ENCODE data around the gene TIMD4.

DNA sequence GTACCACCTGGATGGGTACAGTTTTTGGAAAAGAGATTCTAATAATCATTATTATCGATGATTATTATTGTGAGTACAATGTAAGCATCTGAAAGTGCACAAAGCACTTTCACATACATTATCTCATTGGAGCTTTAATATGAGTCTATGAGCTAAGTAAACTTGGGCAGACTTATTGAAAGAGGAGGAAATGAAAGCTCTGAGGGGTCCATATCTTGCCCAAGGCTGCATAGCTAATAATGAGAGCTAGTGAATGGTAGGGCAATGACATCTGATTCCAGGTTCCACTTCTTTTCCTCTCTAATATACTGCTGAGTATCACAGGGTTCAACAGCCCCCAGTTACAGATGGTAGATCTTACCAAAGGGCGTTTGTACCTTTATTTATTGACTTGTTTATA is 26.1 kb downstream of the TIMD4 start:
- TF ChIP-seq, protein P1, sequence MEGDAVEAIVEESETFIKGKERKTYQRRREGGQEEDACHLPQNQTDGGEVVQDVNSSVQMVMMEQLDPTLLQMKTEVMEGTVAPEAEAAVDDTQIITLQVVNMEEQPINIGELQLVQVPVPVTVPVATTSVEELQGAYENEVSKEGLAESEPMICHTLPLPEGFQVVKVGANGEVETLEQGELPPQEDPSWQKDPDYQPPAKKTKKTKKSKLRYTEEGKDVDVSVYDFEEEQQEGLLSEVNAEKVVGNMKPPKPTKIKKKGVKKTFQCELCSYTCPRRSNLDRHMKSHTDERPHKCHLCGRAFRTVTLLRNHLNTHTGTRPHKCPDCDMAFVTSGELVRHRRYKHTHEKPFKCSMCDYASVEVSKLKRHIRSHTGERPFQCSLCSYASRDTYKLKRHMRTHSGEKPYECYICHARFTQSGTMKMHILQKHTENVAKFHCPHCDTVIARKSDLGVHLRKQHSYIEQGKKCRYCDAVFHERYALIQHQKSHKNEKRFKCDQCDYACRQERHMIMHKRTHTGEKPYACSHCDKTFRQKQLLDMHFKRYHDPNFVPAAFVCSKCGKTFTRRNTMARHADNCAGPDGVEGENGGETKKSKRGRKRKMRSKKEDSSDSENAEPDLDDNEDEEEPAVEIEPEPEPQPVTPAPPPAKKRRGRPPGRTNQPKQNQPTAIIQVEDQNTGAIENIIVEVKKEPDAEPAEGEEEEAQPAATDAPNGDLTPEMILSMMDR (IDR thresholded peaks at IDR 0.05), result no peak
- TF ChIP-seq ZFX (IDR thresholded peaks at IDR 0.05; ENCODE audit: borderline replicate concordance), result no peak

All from 22Rv1 (cell line).